GM23338 (cell line): ENCODE measurements around the gene ACBD4. TPM values are rescaled to one million over a fixed set of nuclear protein-coding genes. Genes with fewer than 3 reads are reported as not detected.

Experiments used
- ATAC-seq: fragments of 200-7000 bp; cut with Tn5 transposase; 3 replicates; pipeline ENCODE4 v1.9.1; 2020
- DNase-seq: peaks from one replicate; pipeline ENCODE4 v3.0.0-alpha.2; 2015; ENCODE audit warnings: low spot score
- H2AFZ ChIP-seq: fragments of 200-600 bp; sonication (generic); 2 replicates; pipeline ENCODE4 v1.8.0; 2016; ENCODE audit warnings: antibody characterized with exemption, mild to moderate bottlenecking, moderate library complexity
- H3F3A ChIP-seq: fragments of 200-600 bp; sonication (generic); replicated peaks from 2 replicates; pipeline ENCODE4 v1.8.0; 2017; ENCODE audit warnings: antibody characterized with exemption, mixed run types, low read depth
- H3K27ac ChIP-seq: fragments of 200-600 bp; sonication (generic); 2 replicates; pipeline ENCODE4 v1.6.1; 2016; ENCODE audit warnings: low read depth
- H3K27me3 ChIP-seq: fragments of 200-600 bp; sonication (generic); 2 replicates; pipeline ENCODE4 v1.8.0; 2016; ENCODE audit warnings: mild to moderate bottlenecking, mixed run types, moderate library complexity; ENCODE audit not compliant: insufficient read depth
- H3K36me3 ChIP-seq: fragments of 200-600 bp; sonication (generic); 2 replicates; pipeline ENCODE4 v1.8.0; 2016; ENCODE audit warnings: mild to moderate bottlenecking; ENCODE audit not compliant: insufficient read depth
- H3K4me1 ChIP-seq: fragments of 200-600 bp; sonication (generic); 2 replicates; pipeline ENCODE4 v1.8.0; 2016; ENCODE audit warnings: mild to moderate bottlenecking, moderate library complexity; ENCODE audit not compliant: insufficient read depth
- H3K4me2 ChIP-seq: fragments of 200-600 bp; sonication (generic); 2 replicates; pipeline ENCODE4 v1.7.1; 2017; ENCODE audit warnings: mixed run types
- H3K4me3 ChIP-seq: fragments of 200-600 bp; sonication (generic); 2 replicates; pipeline ENCODE4 v1.6.1; 2016; ENCODE audit warnings: mixed run types
- H3K79me2 ChIP-seq: fragments of 200-600 bp; sonication (generic); replicated peaks from 2 replicates; pipeline ENCODE4 v1.8.0; 2017; ENCODE audit warnings: mild to moderate bottlenecking; ENCODE audit not compliant: insufficient read depth
- H3K9me2 ChIP-seq: fragments of 200-600 bp; sonication (generic); 2 replicates; pipeline ENCODE4 v1.8.0; 2017; ENCODE audit not compliant: insufficient read depth
- H4K20me1 ChIP-seq: fragments of 200-600 bp; sonication (generic); replicated peaks from 2 replicates; pipeline ENCODE4 v1.8.0; 2017; ENCODE audit warnings: mild to moderate bottlenecking; ENCODE audit not compliant: insufficient read depth
- H3K27ac Mint-ChIP-seq: 2 replicates; pipeline ENCODE4 v1.8.0; 2020; ENCODE audit warnings: inconsistent platforms, mild to moderate bottlenecking, moderate library complexity, mixed read lengths
- H3K27me3 Mint-ChIP-seq: 3 replicates; pipeline ENCODE4 v1.8.0; 2022; ENCODE audit warnings: low read depth, mild to moderate bottlenecking, moderate library complexity, mixed read lengths, inconsistent platforms; ENCODE audit not compliant: insufficient read depth, poor library complexity
- H3K36me3 Mint-ChIP-seq: 3 replicates; pipeline ENCODE4 v1.8.0; 2021; ENCODE audit warnings: low read depth, mild to moderate bottlenecking, inconsistent platforms, moderate library complexity, mixed read lengths
- H3K4me1 Mint-ChIP-seq: 3 replicates; pipeline ENCODE4 v1.8.0; 2020; ENCODE audit warnings: mild to moderate bottlenecking, inconsistent platforms, mixed read lengths
- H3K4me3 Mint-ChIP-seq: 3 replicates; pipeline ENCODE4 v1.8.0; 2021; ENCODE audit warnings: moderate library complexity, mild to moderate bottlenecking, inconsistent platforms, mixed read lengths
- H3K9me3 Mint-ChIP-seq: 3 replicates; pipeline ENCODE4 v1.8.0; 2020; ENCODE audit warnings: moderate library complexity, mild to moderate bottlenecking, inconsistent platforms, mixed read lengths
- JUNB ChIP-seq: IDR thresholded peaks from one replicate; pipeline ENCODE4 v1.6.1; 2016; ENCODE audit warnings: antibody characterized with exemption; ENCODE audit not compliant: unreplicated experiment
- POLR2AphosphoS5 ChIP-seq: IDR thresholded peaks from 2 replicates; pipeline ENCODE4 v1.6.1; 2016; ENCODE audit warnings: antibody characterized with exemption, low read depth
- STAT1 ChIP-seq: IDR thresholded peaks from one replicate; pipeline ENCODE4 v1.6.1; 2016; ENCODE audit warnings: antibody characterized with exemption; ENCODE audit not compliant: unreplicated experiment
- ZNF331 ChIP-seq: fragments of 250-450 bp; sonication (Bioruptor Pico); IDR thresholded peaks from 2 replicates; pipeline ENCODE4 v1.5.0; 2020; ENCODE audit warnings: low read depth, mild to moderate bottlenecking, moderate library complexity
- polyA plus RNA-seq: library from polyadenylated mRNA; unstranded; fragments of >200 nt; fragmentation: Nextera tagmentation; extraction: Ambion mirVana; gene quantifications from 2 replicates; pipeline ENCODE4 v1.2.1, GENCODE V29; 2016
- total RNA-seq: library from RNA; depleted of rRNA; stranded (reverse); fragments of >200 nt; shearing (Covaris generic); gene quantifications from 2 replicates; pipeline ENCODE4 v1.2.3, GENCODE V29; 2014
- TF ChIP-seq, protein P1 (sequence below): IDR thresholded peaks from one replicate; pipeline ENCODE4 v1.6.1; 2018; ENCODE audit warnings: antibody characterized with exemption; ENCODE audit not compliant: unreplicated experiment
- TF ChIP-seq, protein P2 (sequence below), 2 experiments: fragments of 200-600 bp in 1 of 2; sonication (generic) in 1 of 2; conservative IDR thresholded peaks; 2 replicates each; pipeline versions ENCODE4 v1.5.1 to v1.6.1; 2016 to 2017; ENCODE audit warnings: antibody characterized with exemption in 2 of 2, low read depth in 2 of 2, mild to moderate bottlenecking in 2 of 2, moderate library complexity in 1 of 2
- TF ChIP-seq, protein P3 (sequence below): fragments of 250-450 bp; sonication (Bioruptor Pico); IDR thresholded peaks from 2 replicates; pipeline ENCODE4 v1.5.0; 2020; ENCODE audit warnings: mild to moderate bottlenecking, moderate library complexity

The ACBD4 gene
- total and polyA plus RNA-seq, 2 experiments from 2014 or later = 4.5 to 6.7 TPM

- H3K27me3 ChIP-seq = no peaks in the 10 kb centered on the region
- H3K9me3 Mint-ChIP-seq = no peaks in the 10 kb centered on the region
- peaks cover 12% of the 10 kb centered on the region for H3F3A ChIP-seq
- peak overlapping the region; percentile 86 for H3K4me3 ChIP-seq
- peak overlapping the region; percentile 92; the same call in 1 of the 2 replicates for H2AFZ ChIP-seq
- H3K27ac ChIP-seq = 0 out of 2 replicates have a peak overlapping the region, but pooled peaks have one; percentile 69
- peaks cover 20% of the 10 kb centered on the region for H3K4me1 ChIP-seq
- H3K27ac Mint-ChIP-seq = 0 out of 2 replicates have a peak overlapping the region, but pooled peaks have one; percentile 15
- no peaks in the 10 kb centered on the region for H3K9me2 ChIP-seq
- peak; percentile 47 for DNase-seq
- peak overlapping the region; percentile 80 for H3K4me2 ChIP-seq
- H4K20me1 ChIP-seq = no peaks in the 10 kb centered on the region
- no peaks in the 10 kb centered on the region for H3K36me3 ChIP-seq
- TF ChIP-seq POLR2AphosphoS5 (no peak), STAT1 (no peak), JUNB (no peak), ZNF331 (CRISPR knock-in tag) (no peak)
- TF ChIP-seq, protein P1, sequence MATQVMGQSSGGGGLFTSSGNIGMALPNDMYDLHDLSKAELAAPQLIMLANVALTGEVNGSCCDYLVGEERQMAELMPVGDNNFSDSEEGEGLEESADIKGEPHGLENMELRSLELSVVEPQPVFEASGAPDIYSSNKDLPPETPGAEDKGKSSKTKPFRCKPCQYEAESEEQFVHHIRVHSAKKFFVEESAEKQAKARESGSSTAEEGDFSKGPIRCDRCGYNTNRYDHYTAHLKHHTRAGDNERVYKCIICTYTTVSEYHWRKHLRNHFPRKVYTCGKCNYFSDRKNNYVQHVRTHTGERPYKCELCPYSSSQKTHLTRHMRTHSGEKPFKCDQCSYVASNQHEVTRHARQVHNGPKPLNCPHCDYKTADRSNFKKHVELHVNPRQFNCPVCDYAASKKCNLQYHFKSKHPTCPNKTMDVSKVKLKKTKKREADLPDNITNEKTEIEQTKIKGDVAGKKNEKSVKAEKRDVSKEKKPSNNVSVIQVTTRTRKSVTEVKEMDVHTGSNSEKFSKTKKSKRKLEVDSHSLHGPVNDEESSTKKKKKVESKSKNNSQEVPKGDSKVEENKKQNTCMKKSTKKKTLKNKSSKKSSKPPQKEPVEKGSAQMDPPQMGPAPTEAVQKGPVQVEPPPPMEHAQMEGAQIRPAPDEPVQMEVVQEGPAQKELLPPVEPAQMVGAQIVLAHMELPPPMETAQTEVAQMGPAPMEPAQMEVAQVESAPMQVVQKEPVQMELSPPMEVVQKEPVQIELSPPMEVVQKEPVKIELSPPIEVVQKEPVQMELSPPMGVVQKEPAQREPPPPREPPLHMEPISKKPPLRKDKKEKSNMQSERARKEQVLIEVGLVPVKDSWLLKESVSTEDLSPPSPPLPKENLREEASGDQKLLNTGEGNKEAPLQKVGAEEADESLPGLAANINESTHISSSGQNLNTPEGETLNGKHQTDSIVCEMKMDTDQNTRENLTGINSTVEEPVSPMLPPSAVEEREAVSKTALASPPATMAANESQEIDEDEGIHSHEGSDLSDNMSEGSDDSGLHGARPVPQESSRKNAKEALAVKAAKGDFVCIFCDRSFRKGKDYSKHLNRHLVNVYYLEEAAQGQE = no peak
- TF ChIP-seq, protein P2, sequence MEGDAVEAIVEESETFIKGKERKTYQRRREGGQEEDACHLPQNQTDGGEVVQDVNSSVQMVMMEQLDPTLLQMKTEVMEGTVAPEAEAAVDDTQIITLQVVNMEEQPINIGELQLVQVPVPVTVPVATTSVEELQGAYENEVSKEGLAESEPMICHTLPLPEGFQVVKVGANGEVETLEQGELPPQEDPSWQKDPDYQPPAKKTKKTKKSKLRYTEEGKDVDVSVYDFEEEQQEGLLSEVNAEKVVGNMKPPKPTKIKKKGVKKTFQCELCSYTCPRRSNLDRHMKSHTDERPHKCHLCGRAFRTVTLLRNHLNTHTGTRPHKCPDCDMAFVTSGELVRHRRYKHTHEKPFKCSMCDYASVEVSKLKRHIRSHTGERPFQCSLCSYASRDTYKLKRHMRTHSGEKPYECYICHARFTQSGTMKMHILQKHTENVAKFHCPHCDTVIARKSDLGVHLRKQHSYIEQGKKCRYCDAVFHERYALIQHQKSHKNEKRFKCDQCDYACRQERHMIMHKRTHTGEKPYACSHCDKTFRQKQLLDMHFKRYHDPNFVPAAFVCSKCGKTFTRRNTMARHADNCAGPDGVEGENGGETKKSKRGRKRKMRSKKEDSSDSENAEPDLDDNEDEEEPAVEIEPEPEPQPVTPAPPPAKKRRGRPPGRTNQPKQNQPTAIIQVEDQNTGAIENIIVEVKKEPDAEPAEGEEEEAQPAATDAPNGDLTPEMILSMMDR (conservative IDR thresholded peaks at IDR 0.05; ENCODE audit: low read depth in 2 of 2) = no peak
- TF ChIP-seq, protein P3, sequence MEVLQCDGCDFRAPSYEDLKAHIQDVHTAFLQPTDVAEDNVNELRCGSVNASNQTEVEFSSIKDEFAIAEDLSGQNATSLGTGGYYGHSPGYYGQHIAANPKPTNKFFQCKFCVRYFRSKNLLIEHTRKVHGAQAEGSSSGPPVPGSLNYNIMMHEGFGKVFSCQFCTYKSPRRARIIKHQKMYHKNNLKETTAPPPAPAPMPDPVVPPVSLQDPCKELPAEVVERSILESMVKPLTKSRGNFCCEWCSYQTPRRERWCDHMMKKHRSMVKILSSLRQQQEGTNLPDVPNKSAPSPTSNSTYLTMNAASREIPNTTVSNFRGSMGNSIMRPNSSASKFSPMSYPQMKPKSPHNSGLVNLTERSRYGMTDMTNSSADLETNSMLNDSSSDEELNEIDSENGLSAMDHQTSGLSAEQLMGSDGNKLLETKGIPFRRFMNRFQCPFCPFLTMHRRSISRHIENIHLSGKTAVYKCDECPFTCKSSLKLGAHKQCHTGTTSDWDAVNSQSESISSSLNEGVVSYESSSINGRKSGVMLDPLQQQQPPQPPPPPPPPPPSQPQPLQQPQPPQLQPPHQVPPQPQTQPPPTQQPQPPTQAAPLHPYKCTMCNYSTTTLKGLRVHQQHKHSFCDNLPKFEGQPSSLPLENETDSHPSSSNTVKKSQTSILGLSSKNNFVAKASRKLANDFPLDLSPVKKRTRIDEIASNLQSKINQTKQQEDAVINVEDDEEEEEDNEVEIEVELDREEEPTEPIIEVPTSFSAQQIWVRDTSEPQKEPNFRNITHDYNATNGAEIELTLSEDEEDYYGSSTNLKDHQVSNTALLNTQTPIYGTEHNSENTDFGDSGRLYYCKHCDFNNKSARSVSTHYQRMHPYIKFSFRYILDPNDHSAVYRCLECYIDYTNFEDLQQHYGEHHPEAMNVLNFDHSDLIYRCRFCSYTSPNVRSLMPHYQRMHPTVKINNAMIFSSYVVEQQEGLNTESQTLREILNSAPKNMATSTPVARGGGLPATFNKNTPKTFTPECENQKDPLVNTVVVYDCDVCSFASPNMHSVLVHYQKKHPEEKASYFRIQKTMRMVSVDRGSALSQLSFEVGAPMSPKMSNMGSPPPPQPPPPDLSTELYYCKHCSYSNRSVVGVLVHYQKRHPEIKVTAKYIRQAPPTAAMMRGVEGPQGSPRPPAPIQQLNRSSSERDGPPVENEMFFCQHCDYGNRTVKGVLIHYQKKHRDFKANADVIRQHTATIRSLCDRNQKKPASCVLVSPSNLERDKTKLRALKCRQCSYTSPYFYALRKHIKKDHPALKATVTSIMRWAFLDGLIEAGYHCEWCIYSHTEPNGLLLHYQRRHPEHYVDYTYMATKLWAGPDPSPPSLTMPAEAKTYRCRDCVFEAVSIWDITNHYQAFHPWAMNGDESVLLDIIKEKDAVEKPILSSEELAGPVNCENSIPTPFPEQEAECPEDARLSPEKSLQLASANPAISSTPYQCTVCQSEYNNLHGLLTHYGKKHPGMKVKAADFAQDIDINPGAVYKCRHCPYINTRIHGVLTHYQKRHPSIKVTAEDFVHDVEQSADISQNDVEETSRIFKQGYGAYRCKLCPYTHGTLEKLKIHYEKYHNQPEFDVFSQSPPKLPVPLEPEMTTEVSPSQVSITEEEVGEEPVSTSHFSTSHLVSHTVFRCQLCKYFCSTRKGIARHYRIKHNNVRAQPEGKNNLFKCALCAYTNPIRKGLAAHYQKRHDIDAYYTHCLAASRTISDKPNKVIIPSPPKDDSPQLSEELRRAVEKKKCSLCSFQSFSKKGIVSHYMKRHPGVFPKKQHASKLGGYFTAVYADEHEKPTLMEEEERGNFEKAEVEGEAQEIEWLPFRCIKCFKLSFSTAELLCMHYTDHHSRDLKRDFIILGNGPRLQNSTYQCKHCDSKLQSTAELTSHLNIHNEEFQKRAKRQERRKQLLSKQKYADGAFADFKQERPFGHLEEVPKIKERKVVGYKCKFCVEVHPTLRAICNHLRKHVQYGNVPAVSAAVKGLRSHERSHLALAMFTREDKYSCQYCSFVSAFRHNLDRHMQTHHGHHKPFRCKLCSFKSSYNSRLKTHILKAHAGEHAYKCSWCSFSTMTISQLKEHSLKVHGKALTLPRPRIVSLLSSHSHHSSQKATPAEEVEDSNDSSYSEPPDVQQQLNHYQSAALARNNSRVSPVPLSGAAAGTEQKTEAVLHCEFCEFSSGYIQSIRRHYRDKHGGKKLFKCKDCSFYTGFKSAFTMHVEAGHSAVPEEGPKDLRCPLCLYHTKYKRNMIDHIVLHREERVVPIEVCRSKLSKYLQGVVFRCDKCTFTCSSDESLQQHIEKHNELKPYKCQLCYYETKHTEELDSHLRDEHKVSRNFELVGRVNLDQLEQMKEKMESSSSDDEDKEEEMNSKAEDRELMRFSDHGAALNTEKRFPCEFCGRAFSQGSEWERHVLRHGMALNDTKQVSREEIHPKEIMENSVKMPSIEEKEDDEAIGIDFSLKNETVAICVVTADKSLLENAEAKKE (CRISPR knock-in tag) = no peak
- H3K4me3 Mint-ChIP-seq = peak overlapping the region; percentile 72
- peaks cover 2% of the 10 kb centered on the region; the same call in 1 of the 3 replicates for H3K36me3 Mint-ChIP-seq
- H3K79me2 ChIP-seq = no peaks in the 10 kb centered on the region
- peaks cover 25% of the 10 kb centered on the region for H3K27me3 Mint-ChIP-seq
- peaks cover 28% of the 10 kb centered on the region for H3K4me1 Mint-ChIP-seq
- ATAC-seq = 0 out of 3 replicates have a peak, but pooled peaks have one; percentile 0
Measured at GRCh38 chr17:45143094-45143670, 7.7 kb downstream of the ACBD4 start.
